Activated CD4-positive, alpha-beta T cell treated with anti-CD3 and anti-CD28 coated beads, Interleukin-2, amount 50 U/mL, for 16 hours (primary cell): ENCODE data around the gene GDPD2.
"Not testable (repeated sequence)": the region's sequence is repeated elsewhere in the genome, so short reads cannot be mapped to it uniquely, and the experiment has no call there.

Experiments
- DNase-seq: peaks from one replicate; pipeline ENCODE4 v3.0.0-alpha.2; 2020

GDPD2 gene

GRCh38 chrX:70422851-70423341 lies at the start of gene GDPD2:
GDPD2 (plus strand) TSS chrX:70423314; CDS start chrX:70424985, 1,671 bp downstream.
- DNase-seq = no peak

GRCh38 chrX:70386235-70386634 lies 36.9 kb upstream of the GDPD2 start:
- DNase-seq = peak; percentile 7

DNA sequence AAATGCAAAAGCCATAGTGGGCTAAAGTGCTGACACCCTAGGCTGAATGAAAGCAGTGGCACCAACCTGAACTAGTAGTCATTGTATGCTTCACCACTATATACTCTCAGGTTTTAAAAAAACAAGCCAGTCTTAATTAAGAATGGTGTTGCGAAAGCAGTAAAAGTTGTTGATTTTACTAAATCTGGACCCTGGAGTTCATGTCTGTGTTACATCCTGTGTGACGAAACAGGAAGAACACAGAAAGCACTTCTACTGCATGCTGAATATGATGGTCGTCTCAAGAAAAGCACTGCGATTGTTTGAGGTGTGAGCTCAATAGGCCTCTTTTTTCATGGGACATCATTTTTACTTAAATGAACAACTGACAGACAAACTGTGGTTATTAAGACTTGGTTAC lies 24.2 kb upstream of the GDPD2 start:
- peak; percentile 10 for DNase-seq

- not testable (repeated sequence) for DNase-seq
Observed at GRCh38 chrX:70400181-70400580, 22.9 kb upstream of the GDPD2 start.

GRCh38 chrX:70402721-70403120 lies 20.4 kb upstream of the GDPD2 start:
- DNase-seq = no peak

- no peak for DNase-seq
Observed at GRCh38 chrX:70405003-70405402, 18.1 kb upstream of the GDPD2 start.

- no peak for DNase-seq
Observed at GRCh38 chrX:70410921-70411320, 12.2 kb upstream of the GDPD2 start.

GRCh38 chrX:70411475-70411874 lies 11.6 kb upstream of the GDPD2 start:
- DNase-seq = no peak

GRCh38 chrX:70421618-70422017 lies 1.5 kb upstream of the GDPD2 start:
- DNase-seq = no peak

GRCh38 chrX:70423936-70424675 lies 992 bp downstream of the GDPD2 start:
- DNase-seq = no peak

DNA sequence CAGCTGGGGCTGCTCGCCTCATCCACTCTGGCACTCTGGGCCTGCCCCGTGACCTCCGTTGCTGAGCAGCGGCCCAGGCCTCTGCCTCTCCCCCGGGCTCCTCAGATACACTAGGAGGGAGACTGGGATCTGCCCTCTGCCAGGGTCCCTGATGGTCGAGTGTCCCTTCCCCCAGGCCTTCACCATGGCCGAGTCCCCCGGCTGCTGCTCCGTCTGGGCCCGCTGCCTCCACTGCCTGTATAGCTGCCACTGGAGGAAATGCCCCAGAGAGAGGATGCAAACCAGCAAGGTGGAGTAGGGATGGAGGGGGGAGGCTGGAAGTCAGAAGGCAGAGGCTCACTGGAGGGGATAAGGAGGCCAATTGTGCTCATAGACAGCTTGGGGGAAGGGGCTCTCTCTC lies 1.7 kb downstream of the GDPD2 start:
- DNase-seq = no peak

DNA sequence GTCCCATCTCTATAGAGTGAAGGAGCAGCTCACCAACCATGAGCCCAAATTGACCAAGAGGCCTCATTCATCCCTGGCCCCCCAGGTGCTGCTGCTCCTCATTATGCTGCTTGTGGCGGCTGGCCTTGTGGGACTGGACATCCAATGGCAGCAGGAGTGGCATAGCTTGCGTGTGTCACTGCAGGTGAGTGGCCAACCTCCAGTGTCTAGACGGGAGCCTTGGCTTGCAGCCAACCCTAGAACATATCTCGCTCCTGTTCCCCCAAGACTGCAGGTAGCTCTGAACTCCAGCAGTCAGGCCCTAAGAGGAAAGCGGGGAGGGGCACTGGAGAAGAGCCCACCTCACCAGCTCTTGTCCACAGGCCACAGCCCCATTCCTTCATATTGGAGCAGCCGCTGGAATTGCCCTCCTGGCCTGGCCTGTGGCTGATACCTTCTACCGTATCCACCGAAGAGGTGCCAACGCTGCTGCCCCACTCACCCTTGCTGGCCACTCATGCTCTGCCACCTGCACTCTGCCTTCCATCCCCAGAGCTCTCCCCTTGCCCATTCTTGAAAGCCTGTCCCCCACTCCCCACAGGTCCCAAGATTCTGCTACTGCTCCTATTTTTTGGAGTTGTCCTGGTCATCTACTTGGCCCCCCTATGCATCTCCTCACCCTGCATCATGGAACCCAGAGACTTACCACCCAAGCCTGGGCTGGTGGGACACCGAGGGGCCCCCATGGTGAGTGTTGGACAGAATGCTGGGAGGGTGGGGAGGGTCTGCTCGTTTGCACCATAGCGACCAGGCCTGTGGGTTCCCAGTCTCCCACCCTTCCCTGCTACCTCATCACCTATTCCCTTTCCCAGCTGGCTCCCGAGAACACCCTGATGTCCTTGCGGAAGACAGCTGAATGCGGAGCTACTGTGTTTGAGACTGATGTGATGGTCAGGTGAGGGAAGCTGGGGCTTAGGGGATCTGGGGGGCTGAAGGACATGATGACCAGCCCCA lies 3.5 kb downstream of the GDPD2 start:
- no peak for DNase-seq

- DNase-seq = no peak
Observed at GRCh38 chrX:70427365-70427764, 4.3 kb downstream of the GDPD2 start.

DNA sequence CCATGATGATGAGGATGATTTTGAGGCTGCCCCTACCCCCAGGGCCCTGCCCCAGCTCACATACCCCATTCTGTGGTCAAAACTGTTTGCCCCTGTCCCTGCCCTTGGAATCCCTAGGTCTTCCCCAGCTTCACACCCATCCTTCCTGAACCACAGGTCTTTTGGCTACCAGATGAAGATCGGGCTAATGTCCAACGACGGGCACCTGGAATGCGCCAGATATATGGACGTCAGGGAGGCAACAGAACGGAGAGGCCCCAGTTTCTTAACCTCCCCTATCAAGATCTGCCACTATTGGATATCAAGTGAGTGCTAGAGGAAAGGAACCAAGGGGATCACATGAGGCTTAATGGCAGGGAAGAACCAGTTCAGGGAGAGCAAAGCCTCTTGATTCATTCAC lies 6.6 kb downstream of the GDPD2 start:
- DNase-seq = no peak

GRCh38 chrX:70432936-70433847 lies 10.1 kb downstream of the GDPD2 start:
- no peak for DNase-seq

- peak; percentile 65 for DNase-seq
Observed at GRCh38 chrX:70433848-70434351, 10.8 kb downstream of the GDPD2 start.

DNA sequence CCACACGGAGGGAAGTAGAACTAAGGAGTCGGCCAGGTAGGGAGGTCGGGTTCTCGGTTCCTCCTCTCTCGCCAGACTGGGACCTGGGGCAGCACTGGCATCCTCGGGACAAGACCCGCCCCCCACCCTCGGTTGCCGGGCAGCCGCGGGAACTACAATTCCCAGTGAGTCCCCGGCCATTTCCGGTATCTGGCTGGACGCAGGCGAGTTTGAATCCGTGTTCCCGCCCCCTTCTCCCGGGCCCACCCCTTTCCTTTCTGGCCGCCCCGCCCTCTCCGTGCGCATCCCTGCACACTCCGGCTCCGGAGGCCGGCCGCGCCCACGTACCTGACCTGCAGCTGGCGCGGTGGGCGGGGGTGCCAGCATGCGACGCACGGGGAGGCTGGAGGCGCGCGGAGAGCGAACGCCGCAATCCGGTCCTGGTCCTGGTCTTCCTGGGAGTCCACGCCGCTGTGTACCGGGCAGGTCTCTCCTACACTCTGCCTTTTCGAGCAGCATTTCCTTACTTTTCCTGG lies 11.3 kb downstream of the GDPD2 start:
- peak; percentile 73 for DNase-seq

GRCh38 chrX:70434914-70435586 lies 11.9 kb downstream of the GDPD2 start:
- no peak for DNase-seq

DNA sequence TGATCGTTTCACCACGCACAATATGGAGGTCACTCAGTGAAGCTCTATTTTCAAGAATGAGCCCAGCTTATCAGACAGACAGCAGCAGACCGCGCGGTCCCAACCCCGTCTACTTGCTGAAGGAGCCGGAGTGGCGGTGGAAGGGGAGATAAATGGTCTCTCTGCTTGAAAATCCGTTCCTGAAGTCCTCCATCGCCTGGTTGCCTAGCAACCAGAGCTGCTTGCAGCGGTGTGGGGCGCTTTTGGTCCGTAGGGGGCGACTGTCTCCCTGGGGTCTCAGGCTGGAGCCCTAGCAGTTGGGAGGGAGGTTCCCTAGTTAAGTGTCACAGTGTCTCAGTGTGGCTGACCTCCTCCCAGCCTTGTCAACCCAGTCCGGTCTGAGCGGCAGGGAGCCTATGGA lies 13.2 kb downstream of the GDPD2 start:
- no peak for DNase-seq

DNA sequence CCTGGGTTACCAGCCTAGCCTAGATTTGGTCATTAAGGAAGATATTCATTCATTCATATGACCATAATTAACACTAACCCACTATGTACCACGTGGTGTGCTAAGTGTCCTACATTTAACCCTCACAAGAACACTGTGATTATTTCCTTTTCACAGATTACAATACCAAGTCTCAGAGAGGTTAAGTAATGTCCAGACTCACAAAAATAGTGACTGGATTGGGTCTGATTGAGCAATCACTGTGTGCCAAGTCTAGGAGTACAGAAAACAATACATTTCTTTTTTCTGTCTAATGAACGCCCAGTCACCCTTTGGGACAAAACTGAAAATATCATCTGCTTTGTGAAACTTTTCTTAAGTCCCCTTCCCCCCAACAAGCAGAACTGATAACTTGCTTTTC lies 13.9 kb downstream of the GDPD2 start:
- no peak for DNase-seq

GRCh38 chrX:70437921-70438665 lies 15.0 kb downstream of the GDPD2 start:
- no peak for DNase-seq
